GM12892 (cell line): ENCODE data around the gene DDX52.

ENCODE experiments used
- DNase-seq: peaks from one replicate; pipeline ENCODE4 v3.0.0; 2011; ENCODE audit not compliant: insufficient read length
- FAIRE-seq: peaks from 2 replicates; lab custom pipeline; 2011; peaks lifted over from hg19 to GRCh38; lab: Jason Lieb, UNC
- POLR2A ChIP-seq: IDR thresholded peaks from 2 replicates; pipeline ENCODE4 v1.6.1; 2011; ENCODE audit warnings: low read depth, low read length, control low read depth
- POLR2AphosphoS5 ChIP-seq: IDR thresholded peaks from 2 replicates; pipeline ENCODE4 v1.6.1; 2011; ENCODE audit warnings: low read depth, low read length, control low read depth
- TAF1 ChIP-seq: IDR thresholded peaks from 2 replicates; pipeline ENCODE4 v1.6.1; 2011; ENCODE audit warnings: low read depth, mild to moderate bottlenecking, control low read depth, low read length, borderline replicate concordance

DDX52 gene

GRCh38 chr17:37672548-37673078 lies 29.4 kb upstream of the DDX52 start:
- FAIRE-seq, result no peak
- TF ChIP-seq POLR2A, result no peak
- TF ChIP-seq POLR2AphosphoS5, result no peak
- TF ChIP-seq TAF1, result no peak
- DNase-seq, result no peak

GRCh38 chr17:37671824-37672547 lies 28.7 kb upstream of the DDX52 start:
- FAIRE-seq, result no peak
- no peak for TF ChIP-seq TAF1
- no peak for TF ChIP-seq POLR2AphosphoS5
- no peak for TF ChIP-seq POLR2A
- no peak for DNase-seq

- DNase-seq (no peak), FAIRE-seq (no peak)
Observed at GRCh38 chr17:37671028-37671823, 28.0 kb upstream of the DDX52 start.

GRCh38 chr17:37667039-37667438 lies 23.8 kb upstream of the DDX52 start:
- no peak for FAIRE-seq
- DNase-seq, result no peak
- TF ChIP-seq POLR2A (no peak), TAF1 (no peak), POLR2AphosphoS5 (no peak)

More at GRCh38 chr17:37671028-37671823, 28.0 kb upstream of the DDX52 start:
- no peak for TF ChIP-seq TAF1
- no peak for TF ChIP-seq POLR2A
- no peak for TF ChIP-seq POLR2AphosphoS5

DNA sequence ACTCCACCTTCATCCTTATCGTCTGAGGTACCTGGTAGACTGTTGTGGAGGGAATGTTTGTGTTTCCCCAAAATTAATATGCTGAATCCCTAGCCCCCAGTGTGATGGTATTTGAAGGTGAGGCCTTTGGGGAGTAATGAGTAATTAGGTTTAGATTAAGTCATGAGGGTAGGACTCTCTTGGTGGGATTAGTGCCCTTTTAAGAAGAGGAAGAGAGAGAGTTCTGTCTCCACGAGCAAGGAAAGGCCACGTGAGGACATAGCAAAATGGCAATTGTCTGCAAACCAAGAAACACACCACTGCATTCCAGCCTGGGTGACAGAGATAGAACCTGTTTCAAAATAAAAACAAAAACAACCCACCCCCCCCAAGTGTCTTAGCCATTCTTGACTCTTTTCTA lies 21.0 kb upstream of the DDX52 start:
- TF ChIP-seq TAF1, result no peak
- TF ChIP-seq POLR2A, result no peak
- no peak for TF ChIP-seq POLR2AphosphoS5
- FAIRE-seq (no peak), DNase-seq (no peak)

- DNase-seq (no peak), FAIRE-seq (no peak)
- TF ChIP-seq TAF1, result no peak
- TF ChIP-seq POLR2AphosphoS5, result no peak
- no peak for TF ChIP-seq POLR2A
Observed at GRCh38 chr17:37662353-37662752, 19.1 kb upstream of the DDX52 start.

GRCh38 chr17:37661400-37662014 lies 18.3 kb upstream of the DDX52 start:
- no peak for FAIRE-seq
- DNase-seq, result no peak
- TF ChIP-seq TAF1, result no peak
- no peak for TF ChIP-seq POLR2A
- TF ChIP-seq POLR2AphosphoS5, result no peak

- FAIRE-seq (no peak), DNase-seq (no peak)
- TF ChIP-seq TAF1 (no peak), POLR2AphosphoS5 (no peak)
Observed at GRCh38 chr17:37659925-37660324, 16.7 kb upstream of the DDX52 start.

GRCh38 chr17:37657202-37657601 lies 14.0 kb upstream of the DDX52 start:
- FAIRE-seq (no peak), DNase-seq (no peak)
- TF ChIP-seq POLR2A (no peak), TAF1 (no peak), POLR2AphosphoS5 (no peak)

- TF ChIP-seq POLR2A, result no peak
- no peak for TF ChIP-seq TAF1
- TF ChIP-seq POLR2AphosphoS5, result no peak
- no peak for FAIRE-seq
- no peak for DNase-seq
Observed at GRCh38 chr17:37651849-37652248, 8.6 kb upstream of the DDX52 start.

GRCh38 chr17:37650419-37651003 lies 7.3 kb upstream of the DDX52 start:
- DNase-seq (no peak), FAIRE-seq (no peak)
- no peak for TF ChIP-seq POLR2AphosphoS5
- TF ChIP-seq POLR2A, result no peak
- TF ChIP-seq TAF1, result no peak

DNA sequence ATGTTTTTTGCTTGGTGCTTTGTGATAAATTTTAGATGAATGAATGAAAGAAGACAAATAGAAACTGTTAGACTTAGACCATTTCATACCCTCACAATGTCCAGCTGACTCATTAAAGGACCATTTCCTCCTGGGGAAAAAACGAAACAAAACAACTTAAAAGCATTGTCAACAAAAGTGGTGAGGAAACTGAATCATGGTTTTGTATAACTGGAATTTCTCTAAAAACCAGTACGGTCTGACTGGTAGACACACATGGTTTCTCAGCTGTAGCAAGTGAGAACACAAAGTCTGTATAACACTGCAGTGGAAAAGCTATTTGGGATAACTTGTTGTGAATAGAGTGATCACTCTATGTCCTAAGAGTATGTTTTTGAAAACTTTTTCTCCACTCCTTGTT lies 5.3 kb upstream of the DDX52 start:
- DNase-seq, result no peak
- TF ChIP-seq TAF1 (no peak), POLR2AphosphoS5 (no peak), POLR2A (no peak)

More for the DNA sequence above, 5.3 kb upstream of the DDX52 start:
- no peak for FAIRE-seq
